HEK293T (cell line): Measurements from ENCODE around the gene TSHR.

Experiments
- CTCF ChIA-PET: fragments of 350-600 bp; formaldehyde crosslinking; extraction: SDS; loops from one replicate; lab custom pipeline; 2021; ENCODE audit warnings: antibody characterized with exemption, inconsistent platforms; lab: Yijun Ruan, JAX
- POLR2A ChIA-PET: fragments of 350-600 bp; formaldehyde crosslinking; extraction: SDS; loops from one replicate; lab custom pipeline; 2020; ENCODE audit warnings: antibody characterized with exemption, inconsistent platforms; lab: Yijun Ruan, JAX
- DNase-seq: peaks from one replicate; pipeline ENCODE4 v3.0.0; 2012; ENCODE audit warnings: mixed read lengths; ENCODE audit errors: extremely low spot score
- ARNT ChIP-seq: fragments of 450-650 bp; IDR thresholded peaks from 2 replicates; pipeline ENCODE4 v1.6.1; 2017; ENCODE audit warnings: mild to moderate bottlenecking
- BHLHE40 ChIP-seq: fragments of 450-650 bp; IDR thresholded peaks from 2 replicates; pipeline ENCODE4 v1.6.1; 2016; ENCODE audit warnings: mild to moderate bottlenecking, moderate library complexity, borderline replicate concordance
- CTBP1 ChIP-seq: fragments of 450-650 bp; IDR thresholded peaks from 2 replicates; pipeline ENCODE4 v1.6.1; 2016; ENCODE audit warnings: borderline replicate concordance
- ELF4 ChIP-seq: fragments of 450-650 bp; IDR thresholded peaks from 2 replicates; pipeline ENCODE4 v1.6.1; 2017; ENCODE audit warnings: antibody characterized with exemption
- FOXA1 ChIP-seq: fragments of 450-650 bp; IDR thresholded peaks from 2 replicates; pipeline ENCODE4 v1.6.1; 2016; ENCODE audit warnings: mild to moderate bottlenecking
- FOXK2 ChIP-seq: fragments of 450-650 bp; IDR thresholded peaks from 2 replicates; pipeline ENCODE4 v1.6.1; 2016; ENCODE audit warnings: mild to moderate bottlenecking
- FOXM1 ChIP-seq: fragments of 450-650 bp; IDR thresholded peaks from 2 replicates; pipeline ENCODE4 v1.6.1; 2017; ENCODE audit warnings: mild to moderate bottlenecking, borderline replicate concordance
- HDGF ChIP-seq: fragments of 450-650 bp; IDR thresholded peaks from 2 replicates; pipeline ENCODE4 v1.6.1; 2017; ENCODE audit warnings: antibody characterized with exemption, borderline replicate concordance
- L3MBTL2 ChIP-seq: fragments of 450-650 bp; conservative IDR thresholded peaks from 2 replicates; pipeline ENCODE4 v1.6.1; 2016; ENCODE audit warnings: mild to moderate bottlenecking
- LEF1 ChIP-seq: fragments of 450-650 bp; IDR thresholded peaks from 2 replicates; pipeline ENCODE4 v1.6.1; 2017; ENCODE audit warnings: mild to moderate bottlenecking, borderline replicate concordance
- NFRKB ChIP-seq: fragments of 450-650 bp; IDR thresholded peaks from 2 replicates; pipeline ENCODE4 v1.6.1; 2016; ENCODE audit warnings: mild to moderate bottlenecking, moderate library complexity
- SP1 ChIP-seq: fragments of 450-650 bp; IDR thresholded peaks from 2 replicates; pipeline ENCODE4 v1.6.1; 2017
- SUZ12 ChIP-seq: fragments of 450-650 bp; IDR thresholded peaks from 2 replicates; pipeline ENCODE4 v1.6.1; 2016; ENCODE audit warnings: mild to moderate bottlenecking
- TARDBP ChIP-seq: fragments of 450-650 bp; IDR thresholded peaks from 2 replicates; pipeline ENCODE4 v1.6.1; 2016
- ZNF384 ChIP-seq: fragments of 450-650 bp; IDR thresholded peaks from 2 replicates; pipeline ENCODE4 v1.6.1; 2016
- TF ChIP-seq, protein P1 (sequence below): fragments of 450-650 bp; IDR thresholded peaks from 2 replicates; pipeline ENCODE4 v1.6.1; 2016

TSHR gene

DNA sequence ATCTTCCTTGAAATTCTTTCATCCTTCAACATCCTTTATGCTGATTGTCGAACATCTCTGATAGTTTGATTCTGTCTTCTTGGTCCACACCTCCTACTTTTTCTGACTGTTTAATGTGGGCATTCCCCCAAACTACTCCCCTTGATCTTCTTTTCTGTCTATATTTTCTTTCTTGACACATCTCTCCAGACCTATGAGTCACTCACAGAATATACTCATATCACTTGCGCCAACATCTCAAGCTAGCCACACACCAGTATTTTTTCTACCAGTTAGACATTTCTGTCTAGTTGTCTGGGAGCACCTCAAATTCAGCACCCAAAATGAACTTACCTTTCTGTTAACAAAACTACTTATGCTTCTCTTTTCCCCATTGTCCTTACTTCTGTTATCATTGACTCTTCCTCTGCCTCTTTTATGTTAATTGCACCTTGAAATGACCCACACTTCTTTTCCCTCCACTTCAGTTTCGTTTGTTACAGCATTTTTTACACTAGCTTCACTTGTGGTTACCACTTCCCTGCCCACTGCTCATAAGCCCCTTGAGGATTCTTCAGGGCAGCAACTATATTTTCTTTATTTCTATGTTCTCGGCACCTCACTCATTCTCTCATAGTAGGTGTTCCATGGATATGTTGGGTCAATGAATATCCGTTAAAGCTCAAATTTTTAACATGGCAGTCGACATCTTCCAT is 33.5 kb downstream of the TSHR start:
- TF ChIP-seq ZNF384 (no peak), SP1 (no peak), SUZ12 (no peak), FOXM1 (no peak), ARNT (no peak), TARDBP (no peak), ELF4 (no peak), CTBP1 (no peak), FOXA1 (no peak), L3MBTL2 (no peak)
- TF ChIP-seq, protein P1, sequence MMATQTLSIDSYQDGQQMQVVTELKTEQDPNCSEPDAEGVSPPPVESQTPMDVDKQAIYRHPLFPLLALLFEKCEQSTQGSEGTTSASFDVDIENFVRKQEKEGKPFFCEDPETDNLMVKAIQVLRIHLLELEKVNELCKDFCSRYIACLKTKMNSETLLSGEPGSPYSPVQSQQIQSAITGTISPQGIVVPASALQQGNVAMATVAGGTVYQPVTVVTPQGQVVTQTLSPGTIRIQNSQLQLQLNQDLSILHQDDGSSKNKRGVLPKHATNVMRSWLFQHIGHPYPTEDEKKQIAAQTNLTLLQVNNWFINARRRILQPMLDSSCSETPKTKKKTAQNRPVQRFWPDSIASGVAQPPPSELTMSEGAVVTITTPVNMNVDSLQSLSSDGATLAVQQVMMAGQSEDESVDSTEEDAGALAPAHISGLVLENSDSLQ, result no peak
- no peak for DNase-seq
- ChIA-PET CTCF (interaction anchor here (1.0 kb wide), 1 partner anchor 10 kb away, joined by 3 read pairs; no protein-coding TSS in a partner anchor), POLR2A (no interaction called here)

DNA sequence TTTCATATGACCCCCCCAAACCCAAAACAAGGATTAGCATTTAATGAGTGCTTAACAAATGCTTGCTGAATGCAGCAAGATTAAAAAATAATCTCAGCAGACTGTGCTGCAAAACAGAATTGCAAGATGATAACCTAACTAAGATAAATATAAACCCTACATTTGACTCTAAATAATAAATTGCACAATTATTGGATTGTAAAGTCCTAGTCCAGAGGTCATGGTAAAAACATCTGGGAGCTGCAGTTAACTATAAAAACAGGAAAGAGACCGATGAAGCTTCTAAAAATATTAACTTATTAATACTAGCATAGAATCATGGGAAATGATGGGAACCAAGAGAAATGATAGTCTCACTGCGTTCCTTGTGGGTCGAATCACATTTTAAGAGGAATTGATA is 37.2 kb downstream of the TSHR start:
- DNase-seq, result no peak
- ChIA-PET CTCF (no interaction called here), POLR2A (interaction anchor here (0.9 kb wide), 1 partner anchor 178 kb away, joined by 4 read pairs; no protein-coding TSS in a partner anchor)
- no peak for TF ChIP-seq ZNF384
- TF ChIP-seq ELF4, result no peak
- TF ChIP-seq, protein P1, result no peak
- no peak for TF ChIP-seq FOXM1
- TF ChIP-seq BHLHE40, result no peak
- no peak for TF ChIP-seq NFRKB
- TF ChIP-seq TARDBP, result no peak
- TF ChIP-seq L3MBTL2, result no peak
- no peak for TF ChIP-seq HDGF
- no peak for TF ChIP-seq FOXK2
- no peak for TF ChIP-seq SUZ12
- no peak for TF ChIP-seq LEF1
- no peak for TF ChIP-seq ARNT
- TF ChIP-seq CTBP1, result no peak
- TF ChIP-seq SP1, result no peak
- no peak for TF ChIP-seq FOXA1

DNA sequence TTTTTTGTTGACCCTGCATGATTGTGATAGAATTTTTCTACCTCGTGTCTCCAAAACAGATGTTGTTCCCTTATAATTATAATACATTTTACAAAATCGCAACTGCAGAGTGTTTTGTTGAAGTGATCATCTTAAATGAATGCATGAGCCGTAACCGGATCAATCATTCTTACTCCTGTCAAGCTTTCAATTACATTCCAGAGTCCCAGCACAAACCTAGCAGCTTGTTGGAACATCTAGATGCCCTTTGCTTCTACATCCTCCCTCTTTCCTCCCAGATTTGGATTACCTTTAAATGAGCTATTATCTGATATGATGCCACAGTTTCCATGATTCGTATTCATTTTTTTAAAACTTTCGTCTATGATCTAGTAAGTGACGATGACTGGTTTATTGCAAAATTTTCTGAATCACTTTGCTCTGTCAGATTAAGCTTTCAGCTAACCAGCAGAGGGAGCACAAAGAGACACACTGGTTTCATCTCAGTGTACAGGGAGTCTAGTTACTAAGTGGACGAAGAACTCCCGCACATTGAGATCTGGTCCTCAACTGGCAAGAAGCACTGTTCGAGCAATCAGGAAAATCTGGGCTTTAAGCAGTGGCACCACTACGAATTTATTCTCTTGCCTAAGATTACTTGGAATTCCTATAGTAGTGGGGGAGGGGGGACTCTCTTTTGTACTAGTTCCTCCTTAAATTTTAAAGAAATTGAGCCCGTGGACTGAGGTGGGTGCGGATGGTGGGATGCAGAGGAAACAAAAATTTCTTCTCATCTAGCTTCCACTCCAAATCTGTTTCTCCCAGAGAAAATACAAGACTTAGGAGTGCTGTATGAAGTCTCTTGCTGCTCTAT is 40.9 kb downstream of the TSHR start:
- CTCF ChIA-PET, result interaction anchor here (0.7 to 2.6 kb wide), 6 partner anchors 9 to 175 kb away, joined by 3 to 19 read pairs (median 4); no protein-coding TSS in a partner anchor

DNA sequence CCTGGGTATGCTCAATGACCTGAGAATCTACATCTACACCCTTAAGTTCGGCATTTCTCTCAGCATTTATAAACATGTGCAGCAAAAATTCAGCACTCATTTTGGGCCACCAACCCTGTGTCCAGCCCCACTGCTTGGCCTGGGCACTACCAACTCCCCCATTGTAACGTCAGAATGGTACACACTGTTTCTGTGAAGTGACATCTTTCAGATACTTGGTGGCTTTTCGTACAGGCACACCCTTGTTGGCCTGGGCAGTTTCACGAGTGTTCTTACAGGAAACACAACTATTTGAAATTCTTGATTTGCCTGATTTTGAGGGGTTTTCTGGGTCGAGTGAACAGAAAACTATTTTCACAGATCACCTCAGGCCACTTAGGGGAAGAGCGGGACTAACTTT is 46.0 kb downstream of the TSHR start:
- TF ChIP-seq BHLHE40, result no peak
- no peak for TF ChIP-seq FOXA1
- TF ChIP-seq, protein P1, result no peak
- TF ChIP-seq LEF1, result no peak
- no peak for TF ChIP-seq CTBP1
- no peak for TF ChIP-seq ELF4
- TF ChIP-seq ARNT, result no peak
- TF ChIP-seq FOXK2, result no peak
- no peak for TF ChIP-seq NFRKB
- no peak for TF ChIP-seq HDGF
- TF ChIP-seq TARDBP, result no peak
- no peak for TF ChIP-seq SP1
- TF ChIP-seq L3MBTL2, result no peak
- no peak for TF ChIP-seq SUZ12
- TF ChIP-seq ZNF384, result no peak
- no peak for TF ChIP-seq FOXM1
- POLR2A ChIA-PET, result no interaction called here
- no peak for DNase-seq
- CTCF ChIA-PET, result no interaction called here

More for the DNA sequence above, 40.9 kb downstream of the TSHR start:
- POLR2A ChIA-PET, result interaction anchor here (1.5 kb wide), 1 partner anchor 174 kb away, joined by 7 read pairs; no protein-coding TSS in a partner anchor
- peak; percentile 67 for DNase-seq
- TF ChIP-seq, protein P1, result peak; percentile 35; the same call in 1 of the 2 replicates
- TF ChIP-seq HDGF, result no peak

DNA sequence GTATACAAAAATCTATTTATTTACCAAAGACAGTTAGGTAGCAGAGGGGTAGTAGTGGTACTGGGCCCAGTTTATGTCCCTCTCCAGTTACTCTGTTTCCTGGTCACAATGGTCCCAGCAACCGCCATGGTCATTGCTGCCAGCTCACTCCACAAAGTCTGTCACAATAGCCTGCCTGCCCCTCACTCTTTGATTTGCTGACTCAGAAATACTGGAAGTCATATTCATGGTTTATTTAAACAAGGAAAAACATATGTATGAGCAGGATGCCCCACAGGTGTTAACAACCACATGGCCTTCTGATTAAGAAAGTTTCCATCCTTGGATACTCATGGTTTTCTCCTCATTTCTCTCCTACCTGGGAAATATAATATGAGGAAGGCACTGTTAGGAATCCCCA is 49.2 kb downstream of the TSHR start:
- TF ChIP-seq FOXA1 (no peak), SP1 (no peak), SUZ12 (no peak), ZNF384 (no peak)
- TF ChIP-seq, protein P1, result no peak
- ChIA-PET CTCF (no interaction called here), POLR2A (no interaction called here)
- DNase-seq, result no peak
